Measurements from ENCODE around the gene CCDC57.

CCDC57 gene

GRCh38 chr17:82118815-82119380 lies 93.7 kb downstream of the CCDC57 start:
- no peak for DNase-seq (ENCODE audit: low read depth)
- TF ChIP-seq CTCF (conservative IDR thresholded peaks at IDR 0.05; ENCODE audit: control insufficient read depth, insufficient read depth, low read depth, low read length) = no peak
- H3K4me3 ChIP-seq (ENCODE audit: control insufficient read depth, low read depth, low read length) = no peak overlapping the region

GRCh38 chr17:82118168-82118814 lies 94.4 kb downstream of the CCDC57 start:
- no peak overlapping the region for H3K4me3 ChIP-seq (ENCODE audit: control insufficient read depth, low read depth, low read length)
- DNase-seq (ENCODE audit: low read depth) = no peak
- no peak for TF ChIP-seq CTCF (conservative IDR thresholded peaks at IDR 0.05; ENCODE audit: control insufficient read depth, insufficient read depth, low read depth, low read length)

- no peak overlapping the region for H3K4me3 ChIP-seq (ENCODE audit: control insufficient read depth, low read depth, low read length)
- no peak for TF ChIP-seq CTCF (conservative IDR thresholded peaks at IDR 0.05; ENCODE audit: control insufficient read depth, insufficient read depth, low read depth, low read length)
- DNase-seq (ENCODE audit: low read depth) = no peak
These were observed 95.2 kb downstream of the CCDC57 start for GRCh38 chr17:82117139-82118090.

- TF ChIP-seq CTCF (conservative IDR thresholded peaks at IDR 0.05; ENCODE audit: control insufficient read depth, insufficient read depth, low read depth, low read length) = no peak
- H3K4me3 ChIP-seq (ENCODE audit: control insufficient read depth, low read depth, low read length) = no peak overlapping the region
- DNase-seq (ENCODE audit: low read depth) = no peak
These were observed 96.4 kb downstream of the CCDC57 start for GRCh38 chr17:82116246-82116645.

GRCh38 chr17:82114872-82115271 lies 97.8 kb downstream of the CCDC57 start:
- no peak overlapping the region for H3K4me3 ChIP-seq (ENCODE audit: control insufficient read depth, low read depth, low read length)
- DNase-seq (ENCODE audit: low read depth) = no peak
- no peak for TF ChIP-seq CTCF (conservative IDR thresholded peaks at IDR 0.05; ENCODE audit: control insufficient read depth, insufficient read depth, low read depth, low read length)

- no peak for DNase-seq (ENCODE audit: low read depth)
- TF ChIP-seq CTCF (conservative IDR thresholded peaks at IDR 0.05; ENCODE audit: control insufficient read depth, insufficient read depth, low read depth, low read length) = no peak
These were observed 98.2 kb downstream of the CCDC57 start for GRCh38 chr17:82114447-82114846.

More at GRCh38 chr17:82114447-82114846, 98.2 kb downstream of the CCDC57 start:
- no peak overlapping the region for H3K4me3 ChIP-seq (ENCODE audit: control insufficient read depth, low read depth, low read length)

Data from fibroblast of mammary gland (primary cell).